ENCODE data around the gene PLAAT5. TPM values are rescaled to one million over a fixed set of nuclear protein-coding genes. Genes with fewer than 3 reads are reported as not detected.

The PLAAT5 gene
- total and polyA plus RNA-seq, 2 donors (not counting 1 experiment from before 2014, with no cell fraction given): 0.07 to 0.50 TPM

DNA sequence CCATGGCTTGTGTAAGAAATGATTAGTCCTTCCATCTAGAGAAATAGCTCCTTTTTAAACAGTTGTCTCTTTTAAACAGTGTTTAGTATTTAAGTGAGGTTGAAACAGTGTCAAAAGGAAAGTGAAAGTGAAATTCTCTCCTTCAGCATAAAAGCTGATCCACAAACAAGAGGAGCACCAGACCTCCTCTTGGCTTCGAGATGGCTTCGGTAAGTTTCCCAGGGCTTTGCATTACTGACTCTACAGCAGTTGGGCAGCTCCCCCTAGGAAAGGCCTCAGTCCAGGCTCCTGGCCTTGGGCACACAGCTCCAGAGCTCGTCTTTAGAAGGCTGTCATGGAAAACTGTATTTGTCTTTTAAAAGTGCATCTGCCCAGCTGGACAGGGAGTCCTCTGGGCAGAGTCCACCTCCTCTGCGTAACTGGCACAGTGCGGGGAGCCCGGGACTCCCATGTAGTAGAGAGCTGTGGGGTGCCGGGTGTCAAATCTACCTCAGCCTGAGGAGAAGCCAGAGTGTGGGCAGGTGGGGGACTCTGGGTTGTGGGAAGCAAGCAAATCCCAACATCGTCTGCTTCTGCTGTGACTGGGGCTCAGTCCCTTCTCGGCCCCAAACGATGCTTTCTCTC is 45.8 kb upstream of the PLAAT5 start, which contains the start of gene PLAAT4:
Gene PLAAT4 (plus strand): TSS at position 140 of the 624 bp plus-strand sequence. CDS start 61 bp downstream, at position 201.
- Histone ChIP-seq H3K27ac (ENCODE audit: insufficient read depth, low read length) (peak within 1 kb of the TSS; percentile 82), H3K4me1 (ENCODE audit: control insufficient read depth, extremely low read depth, insufficient read depth, low read length) (peaks cover 10% of the 10 kb centered on the region), H3K9me3 (ENCODE audit: control insufficient read depth, insufficient read depth, low read depth, low read length) (no peaks in the 10 kb centered on the region), H3K4me3 (replicated peaks in 1 of 4; ENCODE audit: control extremely low read depth in 1 of 4, insufficient read depth in 1 of 4, low read depth in 3 of 4, low read length in 4 of 4) (peak within 1 kb of the TSS; percentile 48 to 68 (median 58)), H3K4me2 (ENCODE audit: extremely low read depth, insufficient read depth, low read length) (peak within 1 kb of the TSS; percentile 97), H3K79me2 (ENCODE audit: control insufficient read depth, insufficient read depth, low read length) (no peaks in the 10 kb centered on the region), H3K36me3 (ENCODE audit: control insufficient read depth, insufficient read depth, low read length) (no peaks in the 10 kb centered on the region), H3K9ac (ENCODE audit: insufficient read depth, low read length) (peak within 1 kb of the TSS; percentile 26), H3K27me3 (ENCODE audit: control insufficient read depth, insufficient read depth, low read length) (no peaks in the 10 kb centered on the region), H4K20me1 (ENCODE audit: control insufficient read depth, extremely low read depth, insufficient read depth, low read length) (no peaks in the 10 kb centered on the region), H2AFZ (ENCODE audit: low read length) (peak within 1 kb of the TSS; percentile 94)
- DNase-seq (ENCODE audit: low read depth in 2 of 2): peak; percentile 69 to 73
- TF ChIP-seq CTCF (conservative IDR thresholded peaks at IDR 0.05 in 1 of 2, IDR thresholded peaks at IDR 0.05 in 1 of 2; ENCODE audit: low read depth in 1 of 2, low read length in 2 of 2): no peak
- TF ChIP-seq EZH2 (IDR thresholded peaks at IDR 0.05; ENCODE audit: low read length, missing control alignments): no peak

GRCh38 chr11:63535734-63536133 is 44.8 kb upstream of the PLAAT5 start:
- H3K27ac ChIP-seq (ENCODE audit: insufficient read depth, low read length): no peak overlapping the region
- H3K4me1 ChIP-seq (ENCODE audit: control insufficient read depth, extremely low read depth, insufficient read depth, low read length): peaks cover 14% of the 10 kb centered on the region
- H3K79me2 ChIP-seq (ENCODE audit: control insufficient read depth, insufficient read depth, low read length): no peaks in the 10 kb centered on the region
- no peak for DNase-seq (ENCODE audit: low read depth in 2 of 2)
- H3K9me3 ChIP-seq (ENCODE audit: control insufficient read depth, insufficient read depth, low read depth, low read length): no peaks in the 10 kb centered on the region
- H4K20me1 ChIP-seq (ENCODE audit: control insufficient read depth, extremely low read depth, insufficient read depth, low read length): no peaks in the 10 kb centered on the region
- no peak overlapping the region for H3K4me2 ChIP-seq (ENCODE audit: extremely low read depth, insufficient read depth, low read length)
- H3K27me3 ChIP-seq (ENCODE audit: control insufficient read depth, insufficient read depth, low read length): no peaks in the 10 kb centered on the region
- H2AFZ ChIP-seq (ENCODE audit: low read length): no peak overlapping the region
- H3K4me3 ChIP-seq (replicated peaks in 1 of 4; ENCODE audit: control extremely low read depth in 1 of 4, insufficient read depth in 1 of 4, low read depth in 3 of 4, low read length in 4 of 4): no peak overlapping the region
- H3K9ac ChIP-seq (ENCODE audit: insufficient read depth, low read length): no peak overlapping the region
- no peaks in the 10 kb centered on the region for H3K36me3 ChIP-seq (ENCODE audit: control insufficient read depth, insufficient read depth, low read length)
- no peak for TF ChIP-seq EZH2 (IDR thresholded peaks at IDR 0.05; ENCODE audit: low read length, missing control alignments)
- TF ChIP-seq CTCF (conservative IDR thresholded peaks at IDR 0.05 in 1 of 2, IDR thresholded peaks at IDR 0.05 in 1 of 2; ENCODE audit: low read depth in 1 of 2, low read length in 2 of 2): no peak

DNA sequence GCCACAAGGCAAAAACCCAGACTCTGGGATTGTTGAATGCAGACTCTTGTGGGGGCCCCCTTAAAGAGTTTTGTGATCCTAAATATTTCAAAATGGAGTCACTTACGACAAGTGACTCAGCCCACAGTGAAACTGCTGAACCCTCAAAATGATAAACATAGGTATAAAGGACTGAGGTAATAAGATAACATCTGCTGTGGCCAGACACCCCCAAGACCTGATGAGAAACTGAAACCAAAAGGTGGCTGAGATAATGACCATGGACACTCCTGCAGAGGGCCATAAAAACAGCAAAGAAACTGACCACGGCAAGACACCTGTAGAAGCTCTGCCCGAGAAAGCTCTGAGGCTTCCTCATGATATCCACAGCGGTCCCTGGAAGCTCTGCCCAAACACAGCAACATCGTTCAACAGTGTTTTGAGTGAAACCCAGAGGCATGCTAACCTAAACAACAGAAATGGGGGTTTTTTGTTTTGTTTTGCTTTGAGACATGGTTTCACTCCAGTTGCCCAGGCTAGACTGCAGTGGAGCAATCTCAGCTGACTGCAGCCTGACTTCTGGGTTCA is 44.0 kb upstream of the PLAAT5 start:
- no peaks in the 10 kb centered on the region for H3K36me3 ChIP-seq (ENCODE audit: control insufficient read depth, insufficient read depth, low read length)
- no peak overlapping the region for H3K4me3 ChIP-seq (replicated peaks in 1 of 4; ENCODE audit: control extremely low read depth in 1 of 4, insufficient read depth in 1 of 4, low read depth in 3 of 4, low read length in 4 of 4)
- no peak overlapping the region for H2AFZ ChIP-seq (ENCODE audit: low read length)
- DNase-seq (ENCODE audit: low read depth in 2 of 2): no peak
- H3K9ac ChIP-seq (ENCODE audit: insufficient read depth, low read length): no peak overlapping the region
- H3K4me2 ChIP-seq (ENCODE audit: extremely low read depth, insufficient read depth, low read length): no peak overlapping the region
- TF ChIP-seq CTCF (conservative IDR thresholded peaks at IDR 0.05 in 1 of 2, IDR thresholded peaks at IDR 0.05 in 1 of 2; ENCODE audit: low read depth in 1 of 2, low read length in 2 of 2): no peak
- H3K79me2 ChIP-seq (ENCODE audit: control insufficient read depth, insufficient read depth, low read length): no peaks in the 10 kb centered on the region
- no peak overlapping the region for H3K27ac ChIP-seq (ENCODE audit: insufficient read depth, low read length)
- H3K9me3 ChIP-seq (ENCODE audit: control insufficient read depth, insufficient read depth, low read depth, low read length): no peaks in the 10 kb centered on the region
- H3K27me3 ChIP-seq (ENCODE audit: control insufficient read depth, insufficient read depth, low read length): no peaks in the 10 kb centered on the region
- H4K20me1 ChIP-seq (ENCODE audit: control insufficient read depth, extremely low read depth, insufficient read depth, low read length): no peaks in the 10 kb centered on the region
- H3K4me1 ChIP-seq (ENCODE audit: control insufficient read depth, extremely low read depth, insufficient read depth, low read length): peaks cover 14% of the 10 kb centered on the region
